GM12801 (cell line): ENCODE data around the gene PCBP3.

Source experiments
- CTCF ChIP-seq: IDR thresholded peaks from one replicate; pipeline ENCODE4 v1.5.1; 2011; ENCODE audit warnings: control low read depth; ENCODE audit not compliant: insufficient read length; ENCODE audit errors: extremely low read depth

The PCBP3 gene

DNA sequence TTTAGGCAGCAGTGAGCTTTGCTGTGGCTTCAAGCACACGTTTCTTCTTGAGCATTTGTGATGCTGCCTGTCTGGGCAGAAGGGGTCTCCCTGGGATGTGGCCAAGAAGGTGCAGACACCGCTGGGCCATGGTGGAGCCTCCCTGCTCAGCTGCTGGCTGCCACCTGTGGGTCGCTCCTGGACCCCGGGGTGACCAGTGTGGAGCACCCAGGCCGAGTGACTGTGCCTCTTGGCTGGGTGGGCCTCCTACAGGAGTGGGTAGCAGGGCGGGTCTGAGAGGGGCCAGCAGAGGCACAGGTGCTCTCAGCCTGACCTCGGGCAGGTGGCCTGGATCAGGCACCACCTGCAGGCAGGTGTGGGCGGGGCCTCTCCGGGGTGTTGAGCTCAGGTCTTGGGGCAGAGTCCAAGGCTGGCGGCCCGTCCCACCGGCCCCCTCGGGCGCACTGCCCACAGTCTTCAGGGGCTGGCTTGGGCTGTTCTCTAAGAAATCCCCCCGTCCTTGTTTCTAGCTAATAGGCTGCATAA is 296.1 kb downstream of the PCBP3 start:
- no peak for TF ChIP-seq CTCF

- no peak for TF ChIP-seq CTCF
Observed at GRCh38 chr21:45940091-45940490, 296.6 kb downstream of the PCBP3 start.

- no peak for TF ChIP-seq CTCF
Observed at GRCh38 chr21:45940621-45941337, 297.3 kb downstream of the PCBP3 start.

GRCh38 chr21:45941338-45941710 is 297.8 kb downstream of the PCBP3 start:
- no peak for TF ChIP-seq CTCF

- TF ChIP-seq CTCF = no peak
Observed at GRCh38 chr21:45941717-45942546, 298.4 kb downstream of the PCBP3 start.

- no peak for TF ChIP-seq CTCF
Observed at GRCh38 chr21:45942755-45943629, 299.5 kb downstream of the PCBP3 start.
